Measurements from ENCODE around the gene PCDHA2.

GRCh38 chr5:140802781-140803271, 8.2 kb downstream of the PCDHA2 start:
- TF ChIP-seq POLR2AphosphoS5 (IDR thresholded peaks at IDR 0.05; ENCODE audit: control insufficient read depth, insufficient read depth, low read depth, low read length) (no peak), PCBP2 (IDR thresholded peaks at IDR 0.05; ENCODE audit: low read depth, low read length, poor library complexity, severe bottlenecking) (no peak), U2AF2 (optimal IDR thresholded peaks at IDR 0.05; ENCODE audit: low read depth, low read length) (no peak)

Measured in K562 (cell line).